ENCODE results near the gene IL32. TPM values are rescaled to one million over a fixed set of nuclear protein-coding genes. Genes with fewer than 3 reads are reported as not detected.

Gene IL32
- total RNA-seq, 4 donors from 2014 or later: 24.0 to 53.6 (median 28.9) TPM

DNA sequence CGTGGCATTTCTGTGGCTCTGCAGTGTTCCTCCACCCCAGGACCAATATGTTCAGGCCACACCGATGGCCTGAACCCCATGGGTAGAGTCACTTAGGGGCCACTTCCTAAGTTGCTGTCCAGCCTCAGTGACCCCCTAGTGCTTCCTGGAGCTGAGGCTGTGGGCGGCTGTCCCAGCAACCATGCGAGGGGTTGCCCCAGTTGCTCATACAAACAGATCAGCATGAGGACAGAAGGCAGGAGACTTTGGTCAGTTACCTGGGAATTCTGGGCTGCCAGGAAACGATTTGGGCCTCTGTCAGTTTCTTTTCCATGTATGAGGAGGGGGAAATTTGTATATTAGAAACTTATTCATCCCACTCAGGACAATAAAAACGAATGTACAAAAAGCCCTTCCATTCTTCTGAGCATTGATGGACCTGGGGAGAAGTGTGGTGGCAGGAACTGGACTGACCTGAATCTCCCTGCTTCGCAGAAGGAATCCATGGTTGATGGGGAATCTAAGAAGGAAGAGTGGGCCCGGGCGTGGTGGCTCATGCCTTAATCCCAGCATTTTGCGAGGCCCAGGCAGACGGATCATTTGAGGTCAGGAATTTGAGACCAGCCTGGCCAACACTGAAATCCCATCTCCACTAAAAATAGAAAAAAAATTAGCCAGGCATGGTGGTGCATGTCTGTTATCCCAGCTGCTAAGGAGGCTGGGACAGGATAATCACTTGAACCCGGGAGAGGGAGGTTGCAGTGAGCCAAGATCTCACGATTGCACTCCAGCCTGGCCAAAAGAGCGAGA lies 4.9 kb upstream of the IL32 start:
- Histone ChIP-seq H3K36me3 (no peaks in the 10 kb centered on the region), H3K4me3 (replicated peaks in 1 of 3) (no peak overlapping the region), H3K4me1 (peaks cover 14 to 31% of the 10 kb centered on the region in 2 donors), H3K27me3 (no peaks in the 10 kb centered on the region), H3K9me3 (no peaks in the 10 kb centered on the region), H3K27ac (peak overlapping the region in 2 of 3 donors; percentile 75 to 88)
- intact Hi-C loops (cut with DNase I): loop anchor here (10.0 kb wide), 1 partner anchor 64 kb away; no protein-coding TSS in a partner anchor
- WGBS, 2 donors: 84 to 87% methylated on average over 14 of the region's 14 CpGs
- no peak for TF ChIP-seq POLR2A (IDR thresholded peaks at IDR 0.05)
- TF ChIP-seq, protein P1, sequence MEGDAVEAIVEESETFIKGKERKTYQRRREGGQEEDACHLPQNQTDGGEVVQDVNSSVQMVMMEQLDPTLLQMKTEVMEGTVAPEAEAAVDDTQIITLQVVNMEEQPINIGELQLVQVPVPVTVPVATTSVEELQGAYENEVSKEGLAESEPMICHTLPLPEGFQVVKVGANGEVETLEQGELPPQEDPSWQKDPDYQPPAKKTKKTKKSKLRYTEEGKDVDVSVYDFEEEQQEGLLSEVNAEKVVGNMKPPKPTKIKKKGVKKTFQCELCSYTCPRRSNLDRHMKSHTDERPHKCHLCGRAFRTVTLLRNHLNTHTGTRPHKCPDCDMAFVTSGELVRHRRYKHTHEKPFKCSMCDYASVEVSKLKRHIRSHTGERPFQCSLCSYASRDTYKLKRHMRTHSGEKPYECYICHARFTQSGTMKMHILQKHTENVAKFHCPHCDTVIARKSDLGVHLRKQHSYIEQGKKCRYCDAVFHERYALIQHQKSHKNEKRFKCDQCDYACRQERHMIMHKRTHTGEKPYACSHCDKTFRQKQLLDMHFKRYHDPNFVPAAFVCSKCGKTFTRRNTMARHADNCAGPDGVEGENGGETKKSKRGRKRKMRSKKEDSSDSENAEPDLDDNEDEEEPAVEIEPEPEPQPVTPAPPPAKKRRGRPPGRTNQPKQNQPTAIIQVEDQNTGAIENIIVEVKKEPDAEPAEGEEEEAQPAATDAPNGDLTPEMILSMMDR (IDR thresholded peaks at IDR 0.05): no peak
- DNase-seq: no peak

DNA sequence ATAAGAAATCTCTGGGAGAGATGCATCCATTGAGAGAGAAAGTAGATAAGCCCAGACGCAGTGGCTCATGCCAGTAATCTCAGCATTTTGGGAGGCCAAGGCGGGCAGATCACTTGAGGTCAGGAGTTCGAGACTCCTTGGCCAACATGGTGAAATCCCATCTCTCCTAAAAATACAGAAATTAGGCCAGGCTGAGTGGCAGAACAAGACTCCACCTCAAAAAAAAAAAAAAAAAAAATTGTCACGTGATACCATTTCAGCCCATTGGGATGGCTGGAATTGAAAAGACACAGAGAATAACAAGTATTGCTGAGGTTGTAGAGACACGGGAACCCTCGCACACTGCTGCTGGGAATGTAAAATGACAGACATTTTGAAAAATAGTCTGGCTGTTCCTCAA lies 2.9 kb upstream of the IL32 start:
- 87 to 88% methylated on average over 6 of the region's 6 CpGs for WGBS, 2 donors
- Histone ChIP-seq H3K27ac (no peak overlapping the region), H3K4me3 (replicated peaks in 1 of 3) (no peak overlapping the region), H3K27me3 (no peaks in the 10 kb centered on the region), H3K36me3 (no peaks in the 10 kb centered on the region), H3K9me3 (no peaks in the 10 kb centered on the region), H3K4me1 (peaks cover 14 to 42% of the 10 kb centered on the region in 2 donors)
- no peak for DNase-seq
- TF ChIP-seq, protein P1 (IDR thresholded peaks at IDR 0.05): no peak
- TF ChIP-seq POLR2A (IDR thresholded peaks at IDR 0.05): no peak
- intact Hi-C loops (cut with DNase I): loop anchor here (10.0 kb wide), 1 partner anchor 62 kb away; no protein-coding TSS in a partner anchor

DNA sequence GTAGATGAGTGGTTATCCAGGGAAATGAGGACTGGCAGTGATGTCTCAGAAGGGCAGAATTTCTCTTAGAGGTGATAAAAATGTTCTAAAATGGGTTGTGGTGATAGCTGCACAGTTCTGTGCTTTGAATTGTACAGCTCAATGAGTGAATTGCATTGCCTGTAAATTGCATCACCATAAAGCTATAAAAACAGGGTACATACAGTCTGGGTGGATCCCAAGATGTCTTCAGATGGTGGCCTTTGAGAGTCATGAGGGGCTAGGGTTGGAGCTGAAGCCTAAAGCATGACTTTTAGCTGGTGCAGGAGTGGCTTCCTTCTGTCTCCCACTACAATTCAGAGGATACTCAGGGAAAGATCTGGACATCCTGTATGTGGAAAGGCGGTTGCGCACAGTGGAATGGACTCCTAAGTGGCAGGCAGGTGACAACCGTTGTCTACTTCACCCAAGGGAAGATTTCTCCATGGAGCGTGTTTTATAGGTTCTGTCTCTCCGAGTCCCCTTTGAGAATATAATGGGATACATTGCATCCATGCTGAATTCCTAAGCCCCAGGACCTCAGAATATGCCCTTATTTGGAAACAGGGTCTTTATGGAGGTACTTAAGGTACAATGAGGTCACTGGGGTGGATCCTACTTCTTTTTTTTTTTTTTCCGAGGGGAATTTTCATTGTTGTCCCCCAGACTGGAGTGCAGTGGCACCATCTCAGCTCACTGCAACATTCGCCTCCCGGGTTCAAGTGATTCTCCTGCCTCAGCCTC lies 1.6 kb upstream of the IL32 start:
- no peak for DNase-seq
- intact Hi-C loops (cut with DNase I): loop anchor here (10.0 kb wide), 1 partner anchor 61 kb away; no protein-coding TSS in a partner anchor
- no peak overlapping the region for H3K4me3 ChIP-seq (replicated peaks in 1 of 3)
- TF ChIP-seq, protein P1 (IDR thresholded peaks at IDR 0.05): no peak
- no peak for TF ChIP-seq POLR2A (IDR thresholded peaks at IDR 0.05)
- no peak overlapping the region for H3K27ac ChIP-seq
- H3K4me1 ChIP-seq: peaks cover 6 to 44% of the 10 kb centered on the region in 2 donors
- 86 to 91% methylated on average over 8 of the region's 8 CpGs for WGBS, 2 donors
- no peaks in the 10 kb centered on the region for H3K36me3 ChIP-seq
- no peaks in the 10 kb centered on the region for H3K27me3 ChIP-seq
- H3K9me3 ChIP-seq: no peaks in the 10 kb centered on the region

DNA sequence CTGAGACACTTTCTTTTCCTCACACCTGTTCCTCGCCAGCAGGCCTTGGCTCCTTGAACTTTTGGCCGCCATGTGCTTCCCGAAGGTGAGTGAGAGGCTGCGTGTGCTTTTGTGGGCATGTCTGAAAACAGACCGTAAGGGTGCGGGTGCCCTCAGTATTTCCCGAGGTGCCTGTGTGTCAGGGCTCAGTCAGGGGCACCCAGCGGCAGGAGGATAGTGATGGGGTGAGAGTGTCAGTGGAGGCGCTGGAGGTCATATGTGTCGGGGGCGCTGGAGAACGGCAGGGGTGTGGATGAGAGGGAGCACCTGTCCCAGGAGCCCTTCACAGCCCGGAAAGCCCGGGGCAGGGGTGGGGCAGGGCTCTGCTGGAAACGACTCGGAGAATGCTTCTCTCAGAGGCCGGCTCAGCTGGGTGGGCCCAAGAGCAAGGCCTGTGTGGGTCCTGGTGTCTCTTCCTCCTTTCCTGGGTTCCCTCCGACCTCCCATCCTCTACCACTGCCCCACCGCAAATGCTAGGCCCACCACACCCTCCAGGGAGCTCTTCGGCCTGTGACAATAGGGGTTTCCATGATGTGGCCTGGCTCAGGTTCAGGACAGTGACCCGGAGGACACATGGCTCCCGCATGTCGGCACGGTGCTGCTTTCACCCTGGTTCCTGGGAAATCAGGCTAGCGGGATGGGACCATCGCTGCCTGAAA lies 451 bp downstream of the IL32 start:
- no peaks in the 10 kb centered on the region for H3K27me3 ChIP-seq
- no peaks in the 10 kb centered on the region for H3K9me3 ChIP-seq
- 74 to 78% methylated on average over 20 to 25 of the region's 26 CpGs for WGBS, 2 donors
- peak overlapping the region in 2 of 3 donors; percentile 71 to 76 for H3K27ac ChIP-seq
- H3K4me3 ChIP-seq (replicated peaks in 1 of 3): peak overlapping the region in 1 of 3 donors; percentile 18
- no peaks in the 10 kb centered on the region for H3K36me3 ChIP-seq
- TF ChIP-seq POLR2A (IDR thresholded peaks at IDR 0.05): no peak
- TF ChIP-seq, protein P1 (IDR thresholded peaks at IDR 0.05): no peak
- peaks cover 0 to 34% of the 10 kb centered on the region in 2 donors for H3K4me1 ChIP-seq
- intact Hi-C loops (cut with DNase I): loop anchor here (10.0 kb wide), 1 partner anchor 59 kb away; no protein-coding TSS in a partner anchor
- DNase-seq: no peak

All from thyroid gland (tissue), 4 donors.